ENCODE measurements around the gene SUSD3.

- no peak for TF ChIP-seq SMC3 (IDR thresholded peaks at IDR 0.05; ENCODE audit: low read depth, low read length)
- TF ChIP-seq CTCF (conservative IDR thresholded peaks at IDR 0.05; ENCODE audit: low read depth, low read length), result no peak
- no peak for TF ChIP-seq POLR2A (IDR thresholded peaks at IDR 0.05; ENCODE audit: low read depth, low read length)
- TF ChIP-seq CEBPB (IDR thresholded peaks at IDR 0.05; ENCODE audit: low read depth, low read length), result no peak
- TF ChIP-seq MXI1 (IDR thresholded peaks at IDR 0.05; ENCODE audit: borderline replicate concordance, low read depth, low read length), result no peak
- no peak for TF ChIP-seq RAD21 (IDR thresholded peaks at IDR 0.05; ENCODE audit: low read length)
- no peak for TF ChIP-seq CHD1 (IDR thresholded peaks at IDR 0.05; ENCODE audit: low read depth, low read length)
- no peak for TF ChIP-seq RCOR1 (IDR thresholded peaks at IDR 0.05; ENCODE audit: insufficient replicate concordance, low read length)
- no peak for TF ChIP-seq USF2 (IDR thresholded peaks at IDR 0.05; ENCODE audit: low read depth, low read length)
- TF ChIP-seq RFX5 (IDR thresholded peaks at IDR 0.05; ENCODE audit: low read depth, low read length), result no peak
- TF ChIP-seq BHLHE40 (IDR thresholded peaks at IDR 0.05; ENCODE audit: low read depth, low read length), result no peak
- no peak for TF ChIP-seq MAFK (IDR thresholded peaks at IDR 0.05; ENCODE audit: low read depth, low read length)
- TF ChIP-seq ELK1 (IDR thresholded peaks at IDR 0.05; ENCODE audit: borderline replicate concordance, low read depth, low read length), result no peak
These were observed 19.0 kb upstream of the SUSD3 start for GRCh38 chr9:93039456-93039855.
